GM18505 (cell line): Measurements from ENCODE around the gene RAP1GDS1.
A peak's percentile ranks its signal among the peaks of the same experiment; 100 is the strongest.

ENCODE experiments used
- ATAC-seq: cut with Tn5 transposase; IDR thresholded peaks from one replicate; pipeline ENCODE4 v1.9.1; 2021; ENCODE audit not compliant: unreplicated experiment
- POLR2A ChIP-seq: IDR thresholded peaks from 4 replicates; pipeline ENCODE4 v1.6.1; 2011; ENCODE audit warnings: borderline replicate concordance; ENCODE audit not compliant: insufficient read depth, insufficient read length; ENCODE audit errors: extremely low read depth

RAP1GDS1 gene

GRCh38 chr4:98482503-98482846 is 221.3 kb downstream of the RAP1GDS1 start:
- TF ChIP-seq POLR2A = no peak
- ATAC-seq = peak; percentile 8

- peak; percentile 82 for ATAC-seq
- no peak for TF ChIP-seq POLR2A
These were observed 221.9 kb downstream of the RAP1GDS1 start for GRCh38 chr4:98482847-98483806.

GRCh38 chr4:98484031-98484430 is 222.8 kb downstream of the RAP1GDS1 start:
- no peak for ATAC-seq
- TF ChIP-seq POLR2A = no peak

GRCh38 chr4:98485816-98486345 is 224.7 kb downstream of the RAP1GDS1 start:
- ATAC-seq = no peak
- no peak for TF ChIP-seq POLR2A

GRCh38 chr4:98490251-98490650 is 229.1 kb downstream of the RAP1GDS1 start:
- ATAC-seq = no peak
- TF ChIP-seq POLR2A = no peak

GRCh38 chr4:98491899-98492559 is 230.8 kb downstream of the RAP1GDS1 start:
- TF ChIP-seq POLR2A = no peak
- ATAC-seq = no peak

GRCh38 chr4:98493296-98493695 is 232.1 kb downstream of the RAP1GDS1 start:
- TF ChIP-seq POLR2A = no peak
- ATAC-seq = peak; percentile 77
